Stimulated activated CD4-positive, alpha-beta T cell treated with anti-CD3 and anti-CD28 coated beads, TNF-alpha, amount 100 ng/mL, for 24 hours (primary cell): ENCODE data around the gene ZBTB22.
A peak's percentile ranks its signal among the peaks of the same experiment; 100 is the strongest.
"Not testable (repeated sequence)": the region's sequence is repeated elsewhere in the genome, so short reads cannot be mapped to it uniquely, and the experiment has no call there.

Experiments used
- DNase-seq, 3 experiments: peaks; one replicate each; pipeline ENCODE4 v3.0.0-alpha.2; 2020; ENCODE audit warnings: low read depth in 3 of 3

The ZBTB22 gene

GRCh38 chr6:33299237-33299944 is 18.2 kb downstream of the ZBTB22 start:
- DNase-seq, result peak; percentile 85 to 93 (median 91)

- peak in 1 of 3 experiments; percentile 56 for DNase-seq
Measured at GRCh38 chr6:33298773-33299236, 18.7 kb downstream of the ZBTB22 start, which contains the start of gene RGL2. TSS of gene RGL2 (minus strand) at chr6:33298942. CDS start at chr6:33298610, 332 bp downstream.

- DNase-seq, result peak in 1 of 3 experiments; percentile 54
Measured at GRCh38 chr6:33297956-33298772, 19.4 kb downstream of the ZBTB22 start.

- DNase-seq, result no peak
Measured at GRCh38 chr6:33297406-33297955, 20.1 kb downstream of the ZBTB22 start.

- DNase-seq, result no peak
Measured at GRCh38 chr6:33296797-33297405, 20.6 kb downstream of the ZBTB22 start.

- DNase-seq, result no peak
Measured at GRCh38 chr6:33295621-33296369, 21.7 kb downstream of the ZBTB22 start.

- no peak for DNase-seq
Measured at GRCh38 chr6:33294086-33294823, 23.3 kb downstream of the ZBTB22 start.

- no peak for DNase-seq
Measured at GRCh38 chr6:33292996-33293682, 24.4 kb downstream of the ZBTB22 start.

- no peak for DNase-seq
Measured at GRCh38 chr6:33290459-33290858, 27.1 kb downstream of the ZBTB22 start.

- no peak for DNase-seq
Measured at GRCh38 chr6:33289784-33290315, 27.7 kb downstream of the ZBTB22 start.

GRCh38 chr6:33288921-33289783 is 28.4 kb downstream of the ZBTB22 start, which contains the start of the genes PFDN6 and WDR46:
TSS of gene PFDN6 (plus strand) at chr6:33289601. CDS start at chr6:33289857, 256 bp downstream.
TSS of gene WDR46 (minus strand) at chr6:33289239. CDS start at chr6:33289170, 69 bp downstream.
- DNase-seq, result peak; percentile 58 to 75 (median 69)

GRCh38 chr6:33288141-33288920 is 29.2 kb downstream of the ZBTB22 start:
- DNase-seq, result no peak

GRCh38 chr6:33286946-33287914 is 30.3 kb downstream of the ZBTB22 start:
- no peak for DNase-seq

GRCh38 chr6:33285214-33285613 is 32.3 kb downstream of the ZBTB22 start:
- DNase-seq, result not testable (repeated sequence)

GRCh38 chr6:33280539-33280938 is 37.0 kb downstream of the ZBTB22 start:
- DNase-seq, result no peak

- DNase-seq, result no peak
Measured at GRCh38 chr6:33279971-33280511, 37.5 kb downstream of the ZBTB22 start.
